NCI-H2171 (cell line): ENCODE measurements around the gene SLC6A3.

Source experiments
- DNase-seq: peaks from one replicate; lab custom pipeline; 2025; lab: John Stamatoyannopoulos, UW

Gene SLC6A3

DNA sequence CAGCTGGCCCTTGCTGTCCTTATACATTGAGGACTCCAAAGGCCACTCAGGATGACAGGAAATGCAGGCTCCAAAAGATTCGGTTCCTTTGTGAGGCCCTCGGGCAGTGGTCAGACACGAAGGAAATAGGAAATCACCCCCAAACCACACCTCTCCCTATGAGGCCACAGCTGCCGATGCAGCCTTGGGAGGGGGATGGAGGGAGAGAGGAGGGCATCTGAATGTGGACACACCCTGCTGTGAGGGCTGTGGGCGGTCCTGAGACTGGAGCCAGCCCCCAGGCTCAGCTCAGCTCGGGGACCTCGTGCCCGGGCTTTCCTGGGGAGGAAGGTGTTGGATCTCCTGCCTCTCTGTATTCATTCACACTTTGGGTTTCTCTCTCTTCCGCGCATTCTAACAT, 97.7 kb downstream of the SLC6A3 start:
- no peak for DNase-seq

DNA sequence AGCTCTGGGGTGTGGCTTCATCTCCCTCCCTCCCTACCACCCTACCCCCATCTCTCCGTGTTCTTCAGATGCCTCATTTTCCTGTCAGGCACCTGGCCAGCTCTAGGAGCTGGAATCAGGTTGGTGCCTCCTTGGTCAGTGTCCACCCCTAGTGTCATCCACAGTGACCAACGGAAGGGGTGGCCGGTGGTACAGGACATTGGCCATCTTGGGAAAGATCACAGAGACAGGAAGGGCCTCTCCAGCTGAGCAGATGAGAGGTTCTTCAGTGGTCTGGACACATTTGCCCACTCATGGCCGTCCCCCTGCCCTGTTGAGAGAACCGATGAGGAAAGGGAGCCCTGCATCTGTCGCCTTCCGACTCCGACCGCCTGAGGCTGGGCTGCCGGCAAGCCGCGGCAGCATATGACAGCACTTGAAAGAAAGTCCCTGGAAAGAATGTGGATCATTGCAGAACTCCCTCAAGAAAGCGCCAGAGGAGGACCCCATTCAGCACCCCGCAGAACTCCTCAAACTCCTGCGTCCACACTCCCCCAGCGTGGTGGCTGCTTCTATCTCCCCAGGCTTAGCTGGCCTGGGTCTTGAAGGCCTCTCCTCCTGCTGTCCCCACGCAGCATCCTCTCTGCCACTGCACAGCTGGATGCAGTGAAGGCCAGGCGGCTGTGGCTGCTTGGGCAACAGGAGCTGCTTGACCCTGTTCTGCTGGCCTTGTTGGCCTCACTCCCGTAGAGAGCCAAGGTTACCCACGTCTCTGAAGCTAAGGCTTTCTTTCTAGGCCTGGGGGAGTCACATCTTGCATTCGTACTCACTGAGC, 98.4 kb downstream of the SLC6A3 start:
- DNase-seq = no peak

GRCh38 chr5:1345876-1346626, 99.2 kb downstream of the SLC6A3 start:
- no peak for DNase-seq

DNA sequence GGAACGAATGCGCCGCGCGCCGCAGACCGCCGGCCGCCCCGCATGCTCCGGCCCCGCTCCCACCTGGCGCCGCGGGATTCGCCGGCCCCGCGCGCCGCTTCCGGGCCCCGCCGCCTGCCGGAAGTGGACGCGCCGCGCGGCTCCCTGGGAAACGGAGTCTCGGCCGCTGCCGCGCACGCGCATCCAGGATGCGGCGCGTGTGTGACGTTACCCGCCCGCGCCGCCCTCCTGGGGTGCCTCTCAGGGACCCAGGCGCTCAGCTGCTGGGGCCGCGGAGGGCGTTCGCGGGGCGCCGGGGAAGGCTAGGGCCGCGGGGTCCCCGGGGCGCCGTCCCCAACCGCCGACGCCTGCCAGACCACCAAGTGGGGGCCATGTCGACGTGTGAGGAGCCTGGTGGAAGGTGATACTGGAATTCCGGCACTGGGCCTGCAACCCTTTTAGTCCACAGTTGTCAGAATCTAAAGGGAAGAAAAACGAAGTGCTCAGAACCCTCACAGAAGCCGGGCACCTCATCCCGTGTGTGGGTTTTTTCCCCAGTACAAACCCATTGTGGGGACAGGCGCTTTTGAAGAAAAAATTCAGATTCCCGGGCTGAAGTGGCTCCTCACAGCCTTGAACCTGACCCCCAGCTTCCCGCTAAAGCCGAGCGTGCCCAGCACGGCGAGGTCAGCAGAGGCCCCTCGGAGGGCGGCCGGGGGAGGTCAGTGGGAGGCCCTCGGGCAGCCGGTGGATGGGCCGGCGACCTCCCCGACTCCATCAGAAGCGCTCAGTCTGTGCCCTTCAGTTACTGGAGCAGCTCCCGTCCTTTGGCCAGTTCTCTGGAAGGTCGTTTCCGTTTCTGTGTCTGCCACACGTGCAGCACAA, 100.0 kb downstream of the SLC6A3 start, which contains the start of gene CLPTM1L:
CLPTM1L (minus strand) TSS at position 125 of the 864 bp plus-strand sequence. CDS start 258 bp downstream, outside the sequence.
- DNase-seq = peak; percentile 95

- DNase-seq = peak; percentile 51
These were observed 101.0 kb downstream of the SLC6A3 start for GRCh38 chr5:1343931-1344901.

DNA sequence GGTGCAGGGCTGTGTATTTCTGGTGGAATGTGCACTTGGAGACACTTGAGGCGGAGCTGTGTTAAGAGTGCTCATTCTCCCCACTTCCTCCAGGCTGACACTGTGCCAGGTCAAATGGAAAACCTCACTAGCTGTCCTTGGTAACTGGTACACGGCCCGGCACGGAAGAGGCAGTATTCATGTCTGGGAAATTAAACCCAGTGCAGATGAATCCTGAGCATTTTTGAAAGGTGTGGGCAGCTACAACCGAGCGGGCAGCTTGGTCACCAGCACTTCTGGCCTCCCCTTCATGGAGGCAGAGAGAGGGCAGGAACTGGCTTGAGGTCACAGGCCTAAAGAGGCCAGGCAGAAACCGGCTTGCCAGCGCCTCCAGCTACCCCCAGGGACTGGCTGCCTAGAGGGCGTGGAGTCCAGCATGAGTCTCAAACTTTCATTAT, 101.9 kb downstream of the SLC6A3 start:
- DNase-seq = no peak
